Measurements from ENCODE around the gene SLC20A1. TPM values are rescaled to one million over a fixed set of nuclear protein-coding genes. Genes with fewer than 3 reads are reported as not detected.

The SLC20A1 gene
- polyA plus RNA-seq, 4 donors = 26.7 to 47.8 (median 43.9) TPM

- no peak for DNase-seq (ENCODE audit: low read depth in 4 of 4, low spot score in 3 of 4)
Observed at GRCh38 chr2:112679484-112679883, 33.7 kb downstream of the SLC20A1 start.

GRCh38 chr2:112680666-112681101 lies 34.9 kb downstream of the SLC20A1 start:
- no peak for DNase-seq (ENCODE audit: low read depth in 4 of 4, low spot score in 3 of 4)

GRCh38 chr2:112682101-112682500 lies 36.4 kb downstream of the SLC20A1 start:
- DNase-seq (ENCODE audit: low read depth in 4 of 4, low spot score in 3 of 4) = no peak

- DNase-seq (ENCODE audit: low read depth in 4 of 4, low spot score in 3 of 4) = no peak
Observed at GRCh38 chr2:112683550-112684414, 38.0 kb downstream of the SLC20A1 start.

GRCh38 chr2:112684415-112684775 lies 38.7 kb downstream of the SLC20A1 start:
- no peak for DNase-seq (ENCODE audit: low read depth in 4 of 4, low spot score in 3 of 4)

- no peak for DNase-seq (ENCODE audit: low read depth in 4 of 4, low spot score in 3 of 4)
Observed at GRCh38 chr2:112685271-112685884, 39.6 kb downstream of the SLC20A1 start.

- no peak for DNase-seq (ENCODE audit: low read depth in 4 of 4, low spot score in 3 of 4)
Observed at GRCh38 chr2:112686348-112687217, 40.8 kb downstream of the SLC20A1 start.

GRCh38 chr2:112687522-112687921 lies 41.8 kb downstream of the SLC20A1 start:
- no peak for DNase-seq (ENCODE audit: low read depth in 4 of 4, low spot score in 3 of 4)

- no peak for DNase-seq (ENCODE audit: low read depth in 4 of 4, low spot score in 3 of 4)
Observed at GRCh38 chr2:112688086-112688880, 42.5 kb downstream of the SLC20A1 start.

- DNase-seq (ENCODE audit: low read depth in 4 of 4, low spot score in 3 of 4) = no peak
Observed at GRCh38 chr2:112690853-112691401, 45.2 kb downstream of the SLC20A1 start.

GRCh38 chr2:112691881-112692281 lies 46.1 kb downstream of the SLC20A1 start:
- DNase-seq (ENCODE audit: low read depth in 4 of 4, low spot score in 3 of 4) = no peak

GRCh38 chr2:112692495-112692911 lies 46.8 kb downstream of the SLC20A1 start:
- no peak for DNase-seq (ENCODE audit: low read depth in 4 of 4, low spot score in 3 of 4)

GRCh38 chr2:112692918-112693317 lies 47.2 kb downstream of the SLC20A1 start:
- no peak for DNase-seq (ENCODE audit: low read depth in 4 of 4, low spot score in 3 of 4)

GRCh38 chr2:112693596-112693995 lies 47.9 kb downstream of the SLC20A1 start:
- DNase-seq (ENCODE audit: low read depth in 4 of 4, low spot score in 3 of 4) = no peak

- no peak for DNase-seq (ENCODE audit: low read depth in 4 of 4, low spot score in 3 of 4)
Observed at GRCh38 chr2:112694182-112694581, 48.4 kb downstream of the SLC20A1 start.

GRCh38 chr2:112698834-112699515 lies 53.2 kb downstream of the SLC20A1 start:
- DNase-seq (ENCODE audit: low read depth in 4 of 4, low spot score in 3 of 4) = no peak

GRCh38 chr2:112699984-112700667 lies 54.4 kb downstream of the SLC20A1 start:
- DNase-seq (ENCODE audit: low read depth in 4 of 4, low spot score in 3 of 4) = no peak

GRCh38 chr2:112701052-112701451 lies 55.3 kb downstream of the SLC20A1 start:
- no peak for DNase-seq (ENCODE audit: low read depth in 4 of 4, low spot score in 3 of 4)

GRCh38 chr2:112703684-112704083 lies 57.9 kb downstream of the SLC20A1 start:
- no peak for DNase-seq (ENCODE audit: low read depth in 4 of 4, low spot score in 3 of 4)

All from left renal pelvis (tissue), 4 donors.